OCI-LY3 (cell line): Measurements from ENCODE around the gene ZNF530.

Experiments
- H2AFZ ChIP-seq: fragments of 200-600, 300-600 bp; shearing (Covaris generic); 2 replicates; pipeline ENCODE4 v1.6.0; 2014; ENCODE audit warnings: antibody characterized with exemption, low read depth, low read length
- H3K27ac ChIP-seq: fragments of 200-600, 300-600 bp; sonication (generic); 2 replicates; pipeline ENCODE4 v1.5.1; 2014; ENCODE audit warnings: mild to moderate bottlenecking, low read length, moderate library complexity, mixed read lengths
- H3K27me3 ChIP-seq: fragments of 200-600, 300-600 bp; sonication (generic); 2 replicates; pipeline ENCODE4 v1.6.1; 2014; ENCODE audit warnings: low read depth, low read length, mixed read lengths
- H3K36me3 ChIP-seq: fragments of 200-600, 300-600 bp; sonication (generic); replicated peaks from 2 replicates; pipeline ENCODE3; 2014; ENCODE audit warnings: low read depth, low read length, mixed read lengths
- H3K4me1 ChIP-seq: fragments of 300-600, 200-600 bp; sonication (generic); 2 replicates; pipeline ENCODE4 v1.6.1; 2014; ENCODE audit warnings: low read length, mixed read lengths
- H3K4me2 ChIP-seq: fragments of 200-600, 300-600 bp; sonication (generic); 2 replicates; pipeline ENCODE4 v1.6.1; 2014; ENCODE audit warnings: low read length, mixed read lengths
- H3K4me3 ChIP-seq: fragments of 300-600, 200-600 bp; sonication (generic); 2 replicates; pipeline ENCODE4 v1.5.1; 2014; ENCODE audit warnings: antibody characterized with exemption, mild to moderate bottlenecking, low read length, moderate library complexity
- H3K79me2 ChIP-seq: fragments of 300-600, 200-600 bp; shearing (Covaris generic); 2 replicates; pipeline ENCODE4 v1.6.1; 2014; ENCODE audit warnings: mild to moderate bottlenecking, low read length, mixed read lengths
- H3K9ac ChIP-seq: fragments of 300-600, 200-600 bp; shearing (Covaris generic); 2 replicates; pipeline ENCODE4 v1.6.0; 2014; ENCODE audit warnings: mild to moderate bottlenecking, low read length, moderate library complexity
- H3K9me3 ChIP-seq: fragments of 200-600, 300-600 bp; shearing (Covaris generic); 2 replicates; pipeline ENCODE4 v1.6.1; 2014; ENCODE audit warnings: low read length, mixed read lengths; ENCODE audit not compliant: insufficient read depth
- H4K20me1 ChIP-seq: fragments of 200-600, 300-600 bp; sonication (generic); 2 replicates; pipeline ENCODE4 v1.6.1; 2016; ENCODE audit warnings: low read length, mixed read lengths; ENCODE audit not compliant: insufficient read depth
- EZH2phosphoT487 ChIP-seq: fragments of 200-600 bp; shearing (Covaris generic); IDR thresholded peaks from 2 replicates; pipeline ENCODE4 v1.6.1; 2018; ENCODE audit warnings: antibody characterized with exemption, mixed run types, low read depth
- TF ChIP-seq, protein P1 (sequence below): fragments of 200-600, 300-600 bp; sonication (generic); IDR thresholded peaks from 2 replicates; pipeline ENCODE4 v1.5.1; 2014; ENCODE audit warnings: antibody characterized with exemption, low read length, low read depth

The ZNF530 gene

DNA sequence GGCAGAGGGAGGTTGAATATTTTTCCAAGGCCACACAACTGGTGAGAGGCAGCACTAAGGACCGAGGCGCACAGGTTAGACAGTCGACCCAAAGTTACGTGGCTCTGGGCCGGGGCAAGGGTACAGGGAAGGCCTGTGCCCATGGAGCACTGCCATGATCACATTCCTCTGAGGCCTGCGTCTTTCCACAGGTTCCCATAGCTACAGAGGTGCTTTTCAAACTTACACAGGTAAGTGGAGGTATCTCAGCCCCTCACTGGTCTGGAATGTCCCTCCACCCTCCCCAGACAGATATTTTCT is 34.1 kb downstream of the ZNF530 start:
- H3K9me3 ChIP-seq, result peaks cover 19% of the 10 kb centered on the region; the same call in 1 of the 2 replicates
- peak overlapping the region; percentile 94; the same call in 1 of the 2 replicates for H2AFZ ChIP-seq
- H4K20me1 ChIP-seq, result no peaks in the 10 kb centered on the region
- TF ChIP-seq EZH2phosphoT487, result no peak
- TF ChIP-seq, protein P1, sequence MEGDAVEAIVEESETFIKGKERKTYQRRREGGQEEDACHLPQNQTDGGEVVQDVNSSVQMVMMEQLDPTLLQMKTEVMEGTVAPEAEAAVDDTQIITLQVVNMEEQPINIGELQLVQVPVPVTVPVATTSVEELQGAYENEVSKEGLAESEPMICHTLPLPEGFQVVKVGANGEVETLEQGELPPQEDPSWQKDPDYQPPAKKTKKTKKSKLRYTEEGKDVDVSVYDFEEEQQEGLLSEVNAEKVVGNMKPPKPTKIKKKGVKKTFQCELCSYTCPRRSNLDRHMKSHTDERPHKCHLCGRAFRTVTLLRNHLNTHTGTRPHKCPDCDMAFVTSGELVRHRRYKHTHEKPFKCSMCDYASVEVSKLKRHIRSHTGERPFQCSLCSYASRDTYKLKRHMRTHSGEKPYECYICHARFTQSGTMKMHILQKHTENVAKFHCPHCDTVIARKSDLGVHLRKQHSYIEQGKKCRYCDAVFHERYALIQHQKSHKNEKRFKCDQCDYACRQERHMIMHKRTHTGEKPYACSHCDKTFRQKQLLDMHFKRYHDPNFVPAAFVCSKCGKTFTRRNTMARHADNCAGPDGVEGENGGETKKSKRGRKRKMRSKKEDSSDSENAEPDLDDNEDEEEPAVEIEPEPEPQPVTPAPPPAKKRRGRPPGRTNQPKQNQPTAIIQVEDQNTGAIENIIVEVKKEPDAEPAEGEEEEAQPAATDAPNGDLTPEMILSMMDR, result no peak
- H3K36me3 ChIP-seq, result peaks cover 36% of the 10 kb centered on the region
- peak overlapping the region; percentile 84 for H3K4me2 ChIP-seq
- H3K4me1 ChIP-seq, result peaks cover 7% of the 10 kb centered on the region
- H3K79me2 ChIP-seq, result no peaks in the 10 kb centered on the region
- H3K4me3 ChIP-seq, result peak overlapping the region; percentile 86
- H3K9ac ChIP-seq, result peak overlapping the region; percentile 70
- H3K27ac ChIP-seq, result no peak overlapping the region
- no peaks in the 10 kb centered on the region for H3K27me3 ChIP-seq

DNA sequence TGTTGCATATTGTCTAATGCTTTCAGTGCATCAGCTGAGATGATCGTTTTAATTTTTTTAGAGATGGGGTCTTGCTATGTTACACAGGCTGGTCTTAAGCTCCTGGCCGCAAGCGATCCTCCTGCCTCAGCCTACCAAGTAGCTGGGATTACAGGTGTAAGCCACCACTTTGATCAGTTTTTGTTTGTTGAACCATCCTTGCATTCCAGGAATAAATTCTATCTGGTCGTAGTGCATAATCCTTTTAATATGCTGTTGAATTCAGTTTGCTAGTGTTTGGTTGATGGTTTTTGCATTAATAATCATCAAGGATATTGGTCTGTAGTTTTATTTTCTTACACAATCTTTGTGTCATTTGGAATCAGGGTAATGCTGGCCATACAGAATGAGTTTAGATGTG is 37.7 kb downstream of the ZNF530 start:
- H2AFZ ChIP-seq, result no peak overlapping the region
- no peak overlapping the region for H3K4me2 ChIP-seq
- H3K9ac ChIP-seq, result no peak overlapping the region
- H3K4me1 ChIP-seq, result peaks cover 7% of the 10 kb centered on the region
- H3K9me3 ChIP-seq, result peaks cover 25% of the 10 kb centered on the region; the same call in 1 of the 2 replicates
- H3K4me3 ChIP-seq, result no peak overlapping the region
- no peaks in the 10 kb centered on the region for H4K20me1 ChIP-seq
- no peak overlapping the region for H3K27ac ChIP-seq
- TF ChIP-seq, protein P1, result no peak
- no peak for TF ChIP-seq EZH2phosphoT487
- no peaks in the 10 kb centered on the region for H3K79me2 ChIP-seq
- peaks cover 66% of the 10 kb centered on the region for H3K36me3 ChIP-seq
- no peaks in the 10 kb centered on the region for H3K27me3 ChIP-seq

DNA sequence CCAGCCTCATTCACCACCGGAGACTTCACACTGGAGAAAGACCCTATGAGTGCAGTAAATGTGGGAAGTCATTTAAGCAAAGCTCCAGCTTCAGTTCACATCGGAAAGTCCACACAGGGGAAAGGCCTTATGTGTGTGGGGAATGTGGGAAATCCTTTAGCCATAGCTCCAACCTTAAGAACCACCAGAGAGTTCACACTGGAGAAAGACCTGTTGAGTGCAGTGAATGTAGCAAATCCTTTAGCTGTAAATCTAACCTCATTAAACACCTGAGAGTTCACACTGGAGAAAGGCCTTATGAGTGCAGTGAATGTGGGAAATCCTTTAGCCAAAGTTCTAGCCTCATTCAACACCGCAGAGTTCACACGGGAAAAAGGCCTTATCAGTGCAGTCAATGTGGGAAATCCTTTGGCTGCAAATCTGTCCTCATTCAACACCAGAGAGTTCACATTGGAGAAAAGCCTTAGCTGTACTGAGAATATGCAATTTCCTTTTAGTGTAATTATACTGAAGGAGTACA is 42.1 kb downstream of the ZNF530 start:
- Histone ChIP-seq H3K36me3 (peaks cover 57% of the 10 kb centered on the region), H3K79me2 (no peaks in the 10 kb centered on the region)
- TF ChIP-seq, protein P1, result no peak
- TF ChIP-seq EZH2phosphoT487, result no peak

DNA sequence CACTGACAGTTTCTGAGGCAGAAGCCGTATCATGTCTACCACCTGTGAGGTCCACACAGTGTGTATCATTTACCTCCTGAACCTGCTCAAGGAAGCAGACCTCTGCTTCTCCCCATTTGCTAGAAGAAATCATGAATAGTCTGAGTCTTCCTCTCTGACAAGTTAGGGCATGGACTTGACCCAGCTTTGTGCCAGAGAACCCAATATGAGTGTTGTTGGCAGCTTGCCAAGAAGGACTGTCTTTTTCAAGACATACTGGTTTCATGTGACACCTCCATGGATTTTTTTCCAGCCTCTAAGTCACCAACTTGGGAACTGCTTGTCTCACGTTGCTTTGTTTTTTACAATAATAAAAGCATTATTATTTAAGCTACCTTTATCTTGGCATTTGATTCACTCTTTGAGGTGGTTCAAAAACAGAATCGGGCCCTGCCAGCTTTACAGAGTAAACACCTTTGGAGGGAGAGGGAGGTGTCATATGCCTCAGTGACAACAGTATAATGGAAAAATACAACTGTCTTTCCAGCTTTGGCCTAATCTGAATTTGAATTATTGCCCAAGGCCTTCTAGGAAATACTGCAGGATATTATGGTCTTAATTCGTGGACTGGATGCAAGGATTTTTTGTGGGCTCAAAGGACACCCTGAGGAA is 42.8 kb downstream of the ZNF530 start:
- no peak overlapping the region for H3K9ac ChIP-seq
- TF ChIP-seq, protein P1, result no peak
- TF ChIP-seq EZH2phosphoT487, result no peak
- H3K9me3 ChIP-seq, result peaks cover 12% of the 10 kb centered on the region; the same call in 1 of the 2 replicates
- no peak overlapping the region for H3K27ac ChIP-seq
- no peaks in the 10 kb centered on the region for H3K4me1 ChIP-seq
- H3K4me2 ChIP-seq, result no peak overlapping the region
- H3K27me3 ChIP-seq, result no peaks in the 10 kb centered on the region
- H3K4me3 ChIP-seq, result no peak overlapping the region
- no peak overlapping the region for H2AFZ ChIP-seq
- H4K20me1 ChIP-seq, result no peaks in the 10 kb centered on the region
- no peaks in the 10 kb centered on the region for H3K79me2 ChIP-seq
- peaks cover 49% of the 10 kb centered on the region for H3K36me3 ChIP-seq

More for the DNA sequence above, 42.1 kb downstream of the ZNF530 start:
- peaks cover 19% of the 10 kb centered on the region; the same call in 1 of the 2 replicates for H3K9me3 ChIP-seq
- H3K4me1 ChIP-seq, result no peaks in the 10 kb centered on the region
- H3K4me3 ChIP-seq, result no peak overlapping the region
- H3K9ac ChIP-seq, result no peak overlapping the region
- H3K4me2 ChIP-seq, result no peak overlapping the region
- no peak overlapping the region for H3K27ac ChIP-seq
- H2AFZ ChIP-seq, result no peak overlapping the region
- no peaks in the 10 kb centered on the region for H3K27me3 ChIP-seq
- no peaks in the 10 kb centered on the region for H4K20me1 ChIP-seq
